Spleen (tissue), 7 donors: Measurements from ENCODE around the gene ATF3.

ENCODE experiments used
- POLR2A ChIP-seq, 3 donors: fragments of 450-650 bp; IDR thresholded peaks; one replicate each; pipeline ENCODE4 v1.5.1; 2017; ENCODE audit warnings: antibody characterized with exemption in 3 of 3, mild to moderate bottlenecking in 1 of 3
- TF ChIP-seq, protein P1 (sequence below), 11 experiments: fragments of 200-600 bp in 7 of 11; fragments of 450-650 bp in 4 of 11; sonication (generic) in 4 of 11; IDR thresholded peaks in 8 of 11; conservative IDR thresholded peaks in 3 of 11; 1 replicate in 7 of 11; 2 replicates in 4 of 11; pipeline versions ENCODE4 v1.4.0 to v1.8.0; 2016 to 2021; ENCODE audit warnings: antibody characterized with exemption in 11 of 11, inconsistent platforms in 4 of 11, mild to moderate bottlenecking in 1 of 11
- donor health status: DM: no; HTN: no; CAD: no; lungs with moderate emphysema.
- donor health status: DM: no; HTN: no; CAD: no.
- donor health status: DM: no; HTN: no; CAD: no.

- TF ChIP-seq, protein P1, sequence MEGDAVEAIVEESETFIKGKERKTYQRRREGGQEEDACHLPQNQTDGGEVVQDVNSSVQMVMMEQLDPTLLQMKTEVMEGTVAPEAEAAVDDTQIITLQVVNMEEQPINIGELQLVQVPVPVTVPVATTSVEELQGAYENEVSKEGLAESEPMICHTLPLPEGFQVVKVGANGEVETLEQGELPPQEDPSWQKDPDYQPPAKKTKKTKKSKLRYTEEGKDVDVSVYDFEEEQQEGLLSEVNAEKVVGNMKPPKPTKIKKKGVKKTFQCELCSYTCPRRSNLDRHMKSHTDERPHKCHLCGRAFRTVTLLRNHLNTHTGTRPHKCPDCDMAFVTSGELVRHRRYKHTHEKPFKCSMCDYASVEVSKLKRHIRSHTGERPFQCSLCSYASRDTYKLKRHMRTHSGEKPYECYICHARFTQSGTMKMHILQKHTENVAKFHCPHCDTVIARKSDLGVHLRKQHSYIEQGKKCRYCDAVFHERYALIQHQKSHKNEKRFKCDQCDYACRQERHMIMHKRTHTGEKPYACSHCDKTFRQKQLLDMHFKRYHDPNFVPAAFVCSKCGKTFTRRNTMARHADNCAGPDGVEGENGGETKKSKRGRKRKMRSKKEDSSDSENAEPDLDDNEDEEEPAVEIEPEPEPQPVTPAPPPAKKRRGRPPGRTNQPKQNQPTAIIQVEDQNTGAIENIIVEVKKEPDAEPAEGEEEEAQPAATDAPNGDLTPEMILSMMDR (IDR thresholded peaks at IDR 0.05 in 8 of 11, conservative IDR thresholded peaks at IDR 0.05 in 3 of 11): no peak
- no peak for TF ChIP-seq POLR2A (IDR thresholded peaks at IDR 0.05)
Observed at GRCh38 chr1:212656730-212657129, 48.2 kb downstream of the ATF3 start.
